B cell (primary cell): ENCODE data around the gene TSSC4. TPM values are rescaled to one million over a fixed set of nuclear protein-coding genes. Genes with fewer than 3 reads are reported as not detected.

Experiments
- ATAC-seq: fragments of 200-7000 bp; cut with Tn5 transposase; one replicate; pipeline ENCODE4 v1.10.0; 2021; ENCODE audit warnings: low read depth, mild to moderate bottlenecking, moderate number of reproducible peaks, moderate library complexity
- CTCF ChIA-PET: fragments of 350-600 bp; sonication (Branson Sonifier 250); formaldehyde crosslinking; loops from one replicate; lab custom pipeline; 2021; ENCODE audit warnings: antibody characterized with exemption, inconsistent platforms; lab: Charles Lee
- POLR2A ChIA-PET: fragments of 350-600 bp; sonication (Branson Sonifier 250); formaldehyde crosslinking; loops from one replicate; lab custom pipeline; 2021; ENCODE audit warnings: antibody characterized with exemption; lab: Charles Lee
- DNase-seq: peaks from one replicate; pipeline ENCODE4 v3.0.0; 2013
- H2AFZ ChIP-seq: 2 replicates; pipeline ENCODE4 v1.6.1; 2012; ENCODE audit warnings: mild to moderate bottlenecking, low read depth, low read length; ENCODE audit not compliant: insufficient read depth, poor library complexity, severe bottlenecking
- H3K27ac ChIP-seq, 2 donors: 1 replicate in 1 of 2; 2 replicates in 1 of 2; pipeline ENCODE4 v1.5.1; 2012 to 2013; ENCODE audit warnings: low read length in 2 of 2, mild to moderate bottlenecking in 2 of 2, moderate library complexity in 1 of 2
- H3K27me3 ChIP-seq, 4 experiments: fragments of 200-600 bp in 1 of 4; sonication (generic) in 1 of 4; replicated peaks in 1 of 4; 1 replicate in 2 of 4; 2 replicates in 2 of 4; pipeline versions ENCODE4 v1.6.1 to v1.7.0; 2013 to 2016; ENCODE audit warnings: low read length in 3 of 4, mild to moderate bottlenecking in 2 of 4, mixed read lengths in 1 of 4, moderate library complexity in 1 of 4; ENCODE audit not compliant: insufficient read depth in 4 of 4, control insufficient read depth in 3 of 4; ENCODE audit errors: control extremely low read depth in 1 of 4
- H3K36me3 ChIP-seq, 2 experiments: replicated peaks in 1 of 2; 1 replicate in 1 of 2; 2 replicates in 1 of 2; pipeline versions ENCODE4 v1.6.1 to v1.7.1; 2013; ENCODE audit warnings: low read length in 1 of 2; ENCODE audit not compliant: insufficient read depth in 2 of 2, control insufficient read depth in 1 of 2; ENCODE audit errors: control extremely low read depth in 1 of 2, extremely low read depth in 1 of 2
- H3K4me1 ChIP-seq, 2 donors: fragments of 200-600 bp in 1 of 2; sonication (generic) in 1 of 2; 1 replicate in 1 of 2; 2 replicates in 1 of 2; pipeline versions ENCODE4 v1.5.1 to v1.6.1; 2013 to 2017; ENCODE audit warnings: low read length in 2 of 2; ENCODE audit not compliant: control insufficient read depth in 2 of 2, insufficient read depth in 2 of 2
- H3K4me2 ChIP-seq: replicated peaks from 2 replicates; pipeline ENCODE3; 2012; ENCODE audit warnings: mild to moderate bottlenecking, low read depth, low read length; ENCODE audit not compliant: poor library complexity, severe bottlenecking
- H3K4me3 ChIP-seq, 5 experiments: fragments of 200-600 bp in 1 of 5; sonication (generic) in 1 of 5; 1 replicate in 3 of 5; 2 replicates in 2 of 5; pipeline versions ENCODE4 v1.5.1 to v1.7.0; 2011 to 2016; ENCODE audit warnings: low read length in 4 of 5, mild to moderate bottlenecking in 4 of 5, low read depth in 2 of 5, control low read depth in 1 of 5, moderate library complexity in 1 of 5; ENCODE audit not compliant: insufficient read depth in 1 of 5; ENCODE audit errors: control extremely low read depth in 1 of 5, extremely low read depth in 1 of 5
- H3K79me2 ChIP-seq: fragments of 200-600 bp; sonication (generic); one replicate; pipeline ENCODE4 v1.6.0; 2016; ENCODE audit warnings: low read length; ENCODE audit not compliant: control insufficient read depth, insufficient read depth
- H3K9ac ChIP-seq: fragments of 200-600 bp; sonication (generic); 2 replicates; pipeline ENCODE4 v1.6.1; 2017; ENCODE audit warnings: mild to moderate bottlenecking, low read length, moderate library complexity
- H3K9me3 ChIP-seq, 3 donors: one replicate each; pipeline versions ENCODE4 v1.6.1 to v1.7.1; 2013; ENCODE audit warnings: low read length in 2 of 3; ENCODE audit not compliant: control insufficient read depth in 2 of 3, insufficient read depth in 1 of 3; ENCODE audit errors: control extremely low read depth in 1 of 3
- H4K20me1 ChIP-seq: 2 replicates; pipeline ENCODE4 v1.6.0; 2012; ENCODE audit warnings: mild to moderate bottlenecking, low read length; ENCODE audit not compliant: insufficient read depth, control insufficient read depth, poor library complexity, severe bottlenecking
- H3K27ac Mint-ChIP-seq: one replicate; pipeline ENCODE4 v1.8.0; 2021; ENCODE audit warnings: mixed read lengths
- H3K27me3 Mint-ChIP-seq: one replicate; pipeline ENCODE4 v1.8.0; 2021; ENCODE audit warnings: mixed read lengths
- H3K4me1 Mint-ChIP-seq: one replicate; pipeline ENCODE4 v1.8.0; 2021; ENCODE audit warnings: mixed read lengths
- H3K4me3 Mint-ChIP-seq: one replicate; pipeline ENCODE4 v1.8.0; 2021; ENCODE audit warnings: mixed read lengths
- H3K9me3 Mint-ChIP-seq: one replicate; pipeline ENCODE4 v1.8.0; 2022; ENCODE audit warnings: mixed read lengths; ENCODE audit not compliant: insufficient read depth
- EZH2 ChIP-seq: IDR thresholded peaks from 2 replicates; pipeline ENCODE4 v1.6.1; 2012; ENCODE audit warnings: borderline replicate concordance, low read depth, mild to moderate bottlenecking, moderate library complexity, low read length; ENCODE audit not compliant: insufficient read depth, poor library complexity, severe bottlenecking
- WGBS: methylation state at CpG from one replicate; pipeline ENCODE4 v1.1.5; 2013; ENCODE audit warnings: missing lambda C conversion rate; ENCODE audit not compliant: insufficient coverage; 5-methylcytosine and 5-hydroxymethylcytosine counted together
- intact Hi-C: fragments of 100-400 bp; cut with micrococcal nuclease; formaldehyde crosslinking; loops from one replicate; pipeline ENCODE4 v1.10.0; 2022
- polyA plus RNA-seq: library from polyadenylated mRNA; depleted of rRNA; stranded (reverse); fragments of >200 nt; gene quantifications from 2 replicates; pipeline ENCODE4 v1.2.3, GENCODE V29; 2012
- total RNA-seq, 2 donors: library from RNA; stranded (reverse); fragments of 120-200 nt in 1 of 2; gene quantifications; 1 replicate in 1 of 2; 2 replicates in 1 of 2; pipeline versions ENCODE4 v1.2.3 to v1.2.4, GENCODE V29; 2013 to 2022
- TF ChIP-seq, protein P1 (sequence below): fragments of 200-600 bp; IDR thresholded peaks from one replicate; pipeline ENCODE4 v1.8.0; 2022; ENCODE audit warnings: antibody characterized with exemption, mild to moderate bottlenecking

The TSSC4 gene
- total and polyA plus RNA-seq, 2 donors (not counting 1 experiment from before 2014, with no cell fraction given), result 49.4 to 57.5 TPM

DNA sequence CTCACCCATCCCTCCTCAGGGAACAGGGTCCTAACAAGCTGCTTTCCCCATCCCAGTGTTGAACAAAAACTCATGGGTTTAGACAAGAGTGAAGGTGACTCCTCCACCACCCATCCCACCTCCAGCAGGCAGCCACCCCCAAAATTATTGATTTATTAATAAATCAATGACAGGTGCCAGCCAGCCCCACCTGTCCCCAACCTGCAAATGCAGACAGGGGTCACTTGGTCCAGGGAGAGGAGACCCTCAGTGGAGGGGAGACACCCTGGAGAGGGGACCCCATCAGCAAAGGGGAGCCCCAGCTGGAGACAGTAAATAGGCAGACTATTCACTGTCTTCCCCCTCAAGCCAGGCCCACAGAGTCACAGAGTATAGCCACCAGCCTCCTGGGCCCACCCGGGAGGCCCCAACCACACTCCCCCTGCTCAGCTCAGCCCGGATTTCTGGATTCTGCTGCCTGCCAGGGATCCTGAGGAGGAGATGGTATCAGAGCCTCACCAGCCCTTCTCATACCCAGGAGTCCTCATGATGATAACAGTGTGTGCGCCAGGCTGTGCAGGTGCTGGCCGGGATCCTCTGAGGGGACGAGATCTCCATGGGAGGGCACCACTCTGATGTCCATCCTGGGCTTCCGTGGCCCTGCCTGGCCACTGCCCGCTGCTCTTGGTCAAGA lies 32.2 kb upstream of the TSSC4 start:
- no peak overlapping the region for H3K27ac ChIP-seq
- H3K4me1 ChIP-seq, result no peaks in the 10 kb centered on the region
- ChIA-PET POLR2A (no interaction called here), CTCF (interaction anchor here (0.6 to 1.5 kb wide), 2 partner anchors 64 to 535 kb away, joined by 3 to 4 read pairs; no protein-coding TSS in a partner anchor)
- 91% methylated on average over 7 of the region's 7 CpGs for WGBS
- H2AFZ ChIP-seq, result no peak overlapping the region
- Mint-ChIP-seq H3K27me3 (no peaks in the 10 kb centered on the region), H3K4me3 (no peak overlapping the region), H3K9me3 (no peaks in the 10 kb centered on the region), H3K4me1 (peaks cover 2% of the 10 kb centered on the region), H3K27ac (no peak overlapping the region)
- no peak overlapping the region for H3K9ac ChIP-seq
- H3K36me3 ChIP-seq, result no peaks in the 10 kb centered on the region
- H4K20me1 ChIP-seq, result no peaks in the 10 kb centered on the region
- H3K9me3 ChIP-seq, result no peaks in the 10 kb centered on the region
- ATAC-seq (no peak), DNase-seq (no peak)
- TF ChIP-seq, protein P1, sequence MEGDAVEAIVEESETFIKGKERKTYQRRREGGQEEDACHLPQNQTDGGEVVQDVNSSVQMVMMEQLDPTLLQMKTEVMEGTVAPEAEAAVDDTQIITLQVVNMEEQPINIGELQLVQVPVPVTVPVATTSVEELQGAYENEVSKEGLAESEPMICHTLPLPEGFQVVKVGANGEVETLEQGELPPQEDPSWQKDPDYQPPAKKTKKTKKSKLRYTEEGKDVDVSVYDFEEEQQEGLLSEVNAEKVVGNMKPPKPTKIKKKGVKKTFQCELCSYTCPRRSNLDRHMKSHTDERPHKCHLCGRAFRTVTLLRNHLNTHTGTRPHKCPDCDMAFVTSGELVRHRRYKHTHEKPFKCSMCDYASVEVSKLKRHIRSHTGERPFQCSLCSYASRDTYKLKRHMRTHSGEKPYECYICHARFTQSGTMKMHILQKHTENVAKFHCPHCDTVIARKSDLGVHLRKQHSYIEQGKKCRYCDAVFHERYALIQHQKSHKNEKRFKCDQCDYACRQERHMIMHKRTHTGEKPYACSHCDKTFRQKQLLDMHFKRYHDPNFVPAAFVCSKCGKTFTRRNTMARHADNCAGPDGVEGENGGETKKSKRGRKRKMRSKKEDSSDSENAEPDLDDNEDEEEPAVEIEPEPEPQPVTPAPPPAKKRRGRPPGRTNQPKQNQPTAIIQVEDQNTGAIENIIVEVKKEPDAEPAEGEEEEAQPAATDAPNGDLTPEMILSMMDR, result no peak
- TF ChIP-seq EZH2, result no peak
- H3K4me3 ChIP-seq, result no peak overlapping the region
- H3K79me2 ChIP-seq, result no peaks in the 10 kb centered on the region
- no peak overlapping the region for H3K4me2 ChIP-seq
- H3K27me3 ChIP-seq, result no peaks in the 10 kb centered on the region
- intact Hi-C loops, result no loop called here

GRCh38 chr11:2368851-2369180 lies 31.7 kb upstream of the TSSC4 start:
- ChIA-PET POLR2A (no interaction called here), CTCF (no interaction called here)
- no peaks in the 10 kb centered on the region for H3K9me3 ChIP-seq
- no peaks in the 10 kb centered on the region for H3K27me3 ChIP-seq
- 92% methylated on average over 10 of the region's 10 CpGs for WGBS
- H3K27ac Mint-ChIP-seq, result no peak overlapping the region
- intact Hi-C loops, result no loop called here
- ATAC-seq (no peak), DNase-seq (no peak)
- peaks cover 2% of the 10 kb centered on the region for H3K4me1 Mint-ChIP-seq
- no peak overlapping the region for H3K4me3 ChIP-seq
- H4K20me1 ChIP-seq, result no peaks in the 10 kb centered on the region
- H3K9me3 Mint-ChIP-seq, result no peaks in the 10 kb centered on the region
- H3K79me2 ChIP-seq, result no peaks in the 10 kb centered on the region
- no peak for TF ChIP-seq EZH2
- TF ChIP-seq, protein P1, result no peak
- no peaks in the 10 kb centered on the region for H3K4me1 ChIP-seq
- H2AFZ ChIP-seq, result no peak overlapping the region
- H3K27me3 Mint-ChIP-seq, result no peaks in the 10 kb centered on the region
- no peak overlapping the region for H3K9ac ChIP-seq
- no peak overlapping the region for H3K4me3 Mint-ChIP-seq
- no peaks in the 10 kb centered on the region for H3K36me3 ChIP-seq
- no peak overlapping the region for H3K27ac ChIP-seq
- no peak overlapping the region for H3K4me2 ChIP-seq
